Neural cell (in vitro differentiated cells): ENCODE measurements around the gene KRTAP5-2. TPM values are rescaled to one million over a fixed set of nuclear protein-coding genes. Genes with fewer than 3 reads are reported as not detected.

Source experiments
- H2AFZ ChIP-seq: fragments of 200-600, 300-800 bp; sonication (generic), shearing (Covaris generic); 2 replicates; pipeline ENCODE4 v1.6.0; 2014; ENCODE audit warnings: low read depth, mild to moderate bottlenecking, antibody characterized with exemption, low read length, moderate library complexity
- H3F3A ChIP-seq: fragments of 200-600 bp; shearing (Covaris generic); 2 replicates; pipeline ENCODE4 v1.6.1; 2016; ENCODE audit warnings: mild to moderate bottlenecking, moderate library complexity, mixed read lengths, antibody characterized with exemption, low read length; ENCODE audit not compliant: insufficient read depth, poor library complexity, severe bottlenecking
- H3K27ac ChIP-seq: fragments of 200-600, 300-800 bp; sonication (generic), shearing (Covaris generic); 2 replicates; pipeline ENCODE4 v1.5.1; 2014; ENCODE audit warnings: mild to moderate bottlenecking, low read length, moderate library complexity
- H3K27me3 ChIP-seq: fragments of 300-800, 200-600 bp; sonication (generic), shearing (Covaris generic); 2 replicates; pipeline ENCODE4 v1.6.0; 2014; ENCODE audit warnings: mild to moderate bottlenecking, low read depth, low read length, moderate library complexity; ENCODE audit not compliant: insufficient read depth
- H3K36me3 ChIP-seq: fragments of 300-800, 200-600 bp; sonication (generic), shearing (Covaris generic); 2 replicates; pipeline ENCODE4 v1.5.1; 2014; ENCODE audit warnings: mild to moderate bottlenecking, antibody characterized with exemption, low read length, moderate library complexity; ENCODE audit not compliant: insufficient read depth
- H3K4me2 ChIP-seq: fragments of 300-800, 200-600 bp; sonication (generic), shearing (Covaris generic); 2 replicates; pipeline ENCODE4 v1.6.0; 2014; ENCODE audit warnings: mild to moderate bottlenecking, low read length
- H3K4me3 ChIP-seq: fragments of 300-800, 200-600 bp; sonication (generic), shearing (Covaris generic); 2 replicates; pipeline ENCODE4 v1.5.1; 2014; ENCODE audit warnings: mild to moderate bottlenecking, low read length, moderate library complexity
- H3K79me2 ChIP-seq: fragments of 200-600 bp; shearing (Covaris generic); replicated peaks from 2 replicates; pipeline ENCODE4 v1.6.0; 2014; ENCODE audit warnings: mild to moderate bottlenecking, low read length, moderate library complexity; ENCODE audit not compliant: insufficient read depth
- H3K9ac ChIP-seq: fragments of 300-800, 200-600 bp; sonication (generic), shearing (Covaris generic); 2 replicates; pipeline ENCODE4 v1.6.1; 2016; ENCODE audit warnings: mild to moderate bottlenecking, low read length, mixed read lengths
- H3K9me2 ChIP-seq: fragments of 200-600 bp; shearing (Covaris generic); 2 replicates; pipeline ENCODE4 v1.6.1; 2016; ENCODE audit warnings: mild to moderate bottlenecking, low read length, mixed read lengths; ENCODE audit not compliant: insufficient read depth
- H3K9me3 ChIP-seq: fragments of 200-600, 300-800 bp; sonication (generic), shearing (Covaris generic); 2 replicates; pipeline ENCODE4 v1.6.1; 2016; ENCODE audit warnings: mild to moderate bottlenecking, mixed run types, low read length, moderate library complexity, mixed read lengths
- H4K20me1 ChIP-seq: fragments of 200-600 bp; shearing (Covaris generic); 2 replicates; pipeline ENCODE4 v1.6.1; 2016; ENCODE audit warnings: mild to moderate bottlenecking, mixed run types; ENCODE audit not compliant: insufficient read depth
- CTCF ChIP-seq: fragments of 450-650 bp; IDR thresholded peaks from 2 replicates; pipeline ENCODE4 v1.5.1; 2014; ENCODE audit warnings: antibody characterized with exemption, mild to moderate bottlenecking, moderate library complexity; ENCODE audit not compliant: poor library complexity, severe bottlenecking
- EP300 ChIP-seq: fragments of 450-650 bp; conservative IDR thresholded peaks from 2 replicates; pipeline ENCODE4 v1.6.1; 2014; ENCODE audit warnings: antibody characterized with exemption, mild to moderate bottlenecking, moderate library complexity; ENCODE audit not compliant: poor library complexity, severe bottlenecking
- EZH2 ChIP-seq: fragments of 200-600, 300-800 bp; shearing (Covaris generic), sonication (generic); IDR thresholded peaks from 2 replicates; pipeline ENCODE4 v1.6.1; 2014; ENCODE audit warnings: antibody characterized with exemption, low read length, borderline replicate concordance, mild to moderate bottlenecking; ENCODE audit not compliant: insufficient read depth, poor library complexity, severe bottlenecking
- MXI1 ChIP-seq: fragments of 450-650 bp; conservative IDR thresholded peaks from 2 replicates; pipeline ENCODE4 v1.6.1; 2014; ENCODE audit warnings: antibody characterized with exemption, mild to moderate bottlenecking; ENCODE audit not compliant: poor library complexity, severe bottlenecking
- POLR2AphosphoS5 ChIP-seq: IDR thresholded peaks from 2 replicates; pipeline ENCODE4 v1.6.1; 2012
- RAD21 ChIP-seq: fragments of 450-650 bp; conservative IDR thresholded peaks from 2 replicates; pipeline ENCODE4 v1.6.1; 2014; ENCODE audit warnings: antibody characterized with exemption, mild to moderate bottlenecking, moderate library complexity
- SMC3 ChIP-seq: fragments of 450-650 bp; conservative IDR thresholded peaks from 2 replicates; pipeline ENCODE4 v1.6.1; 2014; ENCODE audit warnings: antibody characterized with exemption, mild to moderate bottlenecking, moderate library complexity; ENCODE audit not compliant: poor library complexity
- TAF1 ChIP-seq: IDR thresholded peaks from 2 replicates; pipeline ENCODE4 v1.6.1; 2012; ENCODE audit warnings: low read depth
- polyA plus RNA-seq: library from polyadenylated mRNA; depleted of rRNA; stranded (reverse); fragments of >200 nt; gene quantifications from 2 replicates; pipeline ENCODE4 v1.2.3, GENCODE V29; 2014
- TF ChIP-seq, protein P1 (sequence below): IDR thresholded peaks from 2 replicates; pipeline ENCODE4 v1.6.1; 2012; ENCODE audit warnings: borderline replicate concordance

KRTAP5-2 gene
- polyA plus RNA-seq, 1 donor from 2014 or later = not detected

GRCh38 chr11:1573903-1574237 lies 24.2 kb downstream of the KRTAP5-2 start:
- Histone ChIP-seq H3K36me3 (no peaks in the 10 kb centered on the region), H4K20me1 (peaks cover 5% of the 10 kb centered on the region), H3K27me3 (peaks cover 9% of the 10 kb centered on the region), H2AFZ (no peak overlapping the region), H3K9ac (peak overlapping the region; percentile 98), H3K27ac (peak overlapping the region; percentile 81), H3K4me3 (peak overlapping the region; percentile 97), H3F3A (peaks cover 4% of the 10 kb centered on the region), H3K4me2 (peak overlapping the region; percentile 94), H3K9me3 (peaks cover 3% of the 10 kb centered on the region), H3K79me2 (peaks cover 44% of the 10 kb centered on the region), H3K9me2 (no peaks in the 10 kb centered on the region)
- TF ChIP-seq POLR2AphosphoS5 (no peak), MXI1 (no peak), RAD21 (no peak), CTCF (no peak), TAF1 (no peak), EZH2 (no peak), SMC3 (no peak), EP300 (no peak)
- TF ChIP-seq, protein P1, sequence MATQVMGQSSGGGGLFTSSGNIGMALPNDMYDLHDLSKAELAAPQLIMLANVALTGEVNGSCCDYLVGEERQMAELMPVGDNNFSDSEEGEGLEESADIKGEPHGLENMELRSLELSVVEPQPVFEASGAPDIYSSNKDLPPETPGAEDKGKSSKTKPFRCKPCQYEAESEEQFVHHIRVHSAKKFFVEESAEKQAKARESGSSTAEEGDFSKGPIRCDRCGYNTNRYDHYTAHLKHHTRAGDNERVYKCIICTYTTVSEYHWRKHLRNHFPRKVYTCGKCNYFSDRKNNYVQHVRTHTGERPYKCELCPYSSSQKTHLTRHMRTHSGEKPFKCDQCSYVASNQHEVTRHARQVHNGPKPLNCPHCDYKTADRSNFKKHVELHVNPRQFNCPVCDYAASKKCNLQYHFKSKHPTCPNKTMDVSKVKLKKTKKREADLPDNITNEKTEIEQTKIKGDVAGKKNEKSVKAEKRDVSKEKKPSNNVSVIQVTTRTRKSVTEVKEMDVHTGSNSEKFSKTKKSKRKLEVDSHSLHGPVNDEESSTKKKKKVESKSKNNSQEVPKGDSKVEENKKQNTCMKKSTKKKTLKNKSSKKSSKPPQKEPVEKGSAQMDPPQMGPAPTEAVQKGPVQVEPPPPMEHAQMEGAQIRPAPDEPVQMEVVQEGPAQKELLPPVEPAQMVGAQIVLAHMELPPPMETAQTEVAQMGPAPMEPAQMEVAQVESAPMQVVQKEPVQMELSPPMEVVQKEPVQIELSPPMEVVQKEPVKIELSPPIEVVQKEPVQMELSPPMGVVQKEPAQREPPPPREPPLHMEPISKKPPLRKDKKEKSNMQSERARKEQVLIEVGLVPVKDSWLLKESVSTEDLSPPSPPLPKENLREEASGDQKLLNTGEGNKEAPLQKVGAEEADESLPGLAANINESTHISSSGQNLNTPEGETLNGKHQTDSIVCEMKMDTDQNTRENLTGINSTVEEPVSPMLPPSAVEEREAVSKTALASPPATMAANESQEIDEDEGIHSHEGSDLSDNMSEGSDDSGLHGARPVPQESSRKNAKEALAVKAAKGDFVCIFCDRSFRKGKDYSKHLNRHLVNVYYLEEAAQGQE = no peak

- peaks cover 49% of the 10 kb centered on the region for H3K79me2 ChIP-seq
- no peak overlapping the region for H2AFZ ChIP-seq
- H3K27ac ChIP-seq = peak overlapping the region; percentile 81
- TF ChIP-seq, protein P1 = peak; percentile 40
- no peak for TF ChIP-seq POLR2AphosphoS5
- TF ChIP-seq TAF1 = peak; percentile 46
- TF ChIP-seq RAD21 = no peak
- TF ChIP-seq EP300 = no peak
- TF ChIP-seq CTCF = peak; percentile 9
- no peak for TF ChIP-seq EZH2
- H3K36me3 ChIP-seq = no peaks in the 10 kb centered on the region
- H3K4me3 ChIP-seq = peak overlapping the region; percentile 97
- peak overlapping the region; percentile 98 for H3K9ac ChIP-seq
- H3K4me2 ChIP-seq = peak overlapping the region; percentile 94
- H3K27me3 ChIP-seq = peaks cover 9% of the 10 kb centered on the region
- H3K9me2 ChIP-seq = no peaks in the 10 kb centered on the region
- H3K9me3 ChIP-seq = peaks cover under 1% of the 10 kb centered on the region
- peaks cover 5% of the 10 kb centered on the region for H4K20me1 ChIP-seq
- peaks cover 4% of the 10 kb centered on the region for H3F3A ChIP-seq
Measured at GRCh38 chr11:1573077-1573902, 24.8 kb downstream of the KRTAP5-2 start.
